ENCODE data around the gene RPL6.
"Not testable (repeated sequence)": the region's sequence is repeated elsewhere in the genome, so short reads cannot be mapped to it uniquely, and the experiment has no call there.

The RPL6 gene

DNA sequence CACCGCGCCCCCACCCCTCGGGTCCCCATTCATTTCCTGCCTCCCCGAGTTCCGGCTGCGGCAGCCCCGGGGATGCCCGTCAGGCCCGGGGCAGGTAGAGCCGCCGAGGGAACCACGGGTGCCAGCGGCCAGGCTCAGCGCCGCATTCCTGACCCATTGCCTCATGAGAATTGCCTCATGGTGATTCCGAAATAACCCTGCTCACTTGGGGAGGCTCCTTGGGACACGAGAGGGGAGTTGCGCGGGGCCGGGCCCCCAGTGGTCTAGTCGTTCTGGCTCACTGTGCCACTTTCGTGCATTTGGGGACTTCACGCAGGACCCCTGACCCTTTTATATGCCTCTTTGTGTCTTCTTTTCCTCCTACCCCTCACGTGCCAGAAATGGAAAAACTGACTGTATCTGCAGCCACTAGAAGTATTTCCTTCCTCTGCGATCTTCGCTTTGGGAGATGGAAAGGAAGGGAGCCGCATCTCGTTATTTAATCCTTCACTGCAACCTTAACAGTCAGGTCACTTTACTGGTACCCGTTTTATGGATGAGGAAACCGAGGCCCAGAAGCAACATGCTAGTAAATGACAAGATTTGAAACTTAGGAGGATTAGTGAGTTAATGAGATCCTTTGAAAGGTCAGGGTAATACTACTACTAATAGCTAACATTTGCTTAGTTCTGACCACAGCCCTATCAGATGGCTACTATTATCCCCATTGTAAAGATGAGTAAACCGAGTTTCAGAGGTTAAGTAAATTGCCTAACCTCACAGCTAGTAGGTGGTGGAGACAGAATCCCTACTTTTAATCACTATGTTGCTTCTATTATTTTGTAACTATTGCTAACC is 10.1 kb upstream of the RPL6 start:
- DNase-seq, result no peak

DNA sequence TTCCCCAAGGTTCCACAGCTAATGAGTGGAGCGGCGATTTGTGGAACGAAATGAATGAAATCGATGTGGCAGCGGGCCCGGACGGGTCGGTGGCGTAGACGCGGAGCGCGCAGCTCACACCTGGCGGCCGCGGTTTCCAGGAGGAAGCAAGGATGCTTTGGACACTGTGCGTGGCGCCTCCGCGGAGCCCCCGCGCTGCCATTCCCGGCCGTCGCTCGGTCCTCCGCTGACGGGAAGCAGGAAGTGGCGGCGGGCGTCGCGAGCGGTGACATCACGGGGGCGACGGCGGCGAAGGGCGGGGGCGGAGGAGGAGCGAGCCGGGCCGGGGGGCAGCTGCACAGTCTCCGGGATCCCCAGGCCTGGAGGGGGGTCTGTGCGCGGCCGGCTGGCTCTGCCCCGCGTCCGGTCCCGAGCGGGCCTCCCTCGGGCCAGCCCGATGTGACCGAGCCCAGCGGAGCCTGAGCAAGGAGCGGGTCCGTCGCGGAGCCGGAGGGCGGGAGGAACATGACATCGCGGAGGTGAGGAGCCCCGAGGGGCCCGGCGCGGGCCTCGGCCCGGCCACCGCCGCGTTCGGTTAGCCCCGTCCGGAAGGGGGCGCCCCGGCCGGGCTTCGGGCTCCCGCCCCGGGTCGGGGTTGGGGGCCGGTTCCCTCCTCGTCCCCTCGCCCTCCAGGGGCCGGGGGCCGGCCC is 9.3 kb upstream of the RPL6 start, which contains the start of gene PTPN11:
Gene PTPN11, plus strand, starts transcription at position 340 of the 689 bp plus-strand sequence. Its CDS starts 165 bp downstream, at position 505.
- peak; percentile 92 for DNase-seq

DNA sequence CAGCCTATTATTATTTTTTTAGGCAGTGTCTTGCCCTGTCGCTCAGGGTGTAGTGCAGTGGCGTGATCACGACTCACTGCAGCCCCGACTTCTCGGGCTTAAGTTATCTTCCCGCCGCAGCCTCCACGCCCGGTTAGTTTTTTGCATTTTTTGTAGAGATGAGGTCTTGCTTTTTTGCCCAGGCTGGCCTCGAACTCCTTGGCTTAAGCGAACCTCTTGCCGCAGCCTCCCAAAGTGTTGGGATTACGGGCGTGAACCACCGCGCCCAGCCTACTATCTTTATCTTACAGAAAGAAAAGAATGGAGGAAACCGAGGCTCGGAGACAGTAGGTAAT is 8.8 kb upstream of the RPL6 start:
- DNase-seq, result no peak

DNA sequence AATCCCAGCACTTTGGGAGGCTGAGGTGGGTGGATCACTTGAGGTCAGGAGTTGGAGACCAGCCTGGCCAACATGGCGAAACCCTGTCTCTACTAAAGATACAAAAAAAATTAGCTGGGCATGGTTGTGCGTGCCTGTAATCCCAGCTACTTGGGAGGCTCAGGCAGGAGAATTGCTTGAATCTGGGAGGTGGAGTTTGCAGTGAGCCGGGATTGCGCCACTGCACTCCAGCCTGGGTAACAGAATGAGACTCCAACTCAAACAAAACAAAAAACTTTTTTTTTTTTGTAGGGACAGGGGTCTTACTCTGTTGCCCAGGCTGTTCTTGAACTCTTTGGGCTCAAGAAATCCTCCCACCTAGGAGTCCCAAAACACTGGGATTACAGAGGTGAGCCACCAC is 6.1 kb upstream of the RPL6 start:
- DNase-seq, result not testable (repeated sequence)

- DNase-seq, result no peak
Measured at GRCh38 chr12:112413855-112414625, 4.6 kb upstream of the RPL6 start.

DNA sequence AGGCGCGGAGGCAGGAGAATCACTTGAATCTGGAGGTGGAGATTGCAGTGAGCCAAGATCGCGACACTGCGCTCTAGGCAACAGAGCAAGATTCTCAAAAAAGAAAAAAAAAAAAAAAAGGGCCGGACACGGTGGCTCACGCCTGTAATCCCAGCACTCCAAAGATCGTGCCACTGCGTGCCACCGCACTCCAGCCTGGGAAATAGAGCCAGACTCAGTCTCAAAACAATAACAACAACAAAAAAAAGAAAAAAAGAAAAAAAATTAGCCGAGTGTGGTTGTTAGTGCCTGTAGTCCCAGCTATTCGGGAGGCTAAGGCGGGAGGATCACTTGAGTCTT is 470 bp upstream of the RPL6 start:
- no peak for DNase-seq

DNA sequence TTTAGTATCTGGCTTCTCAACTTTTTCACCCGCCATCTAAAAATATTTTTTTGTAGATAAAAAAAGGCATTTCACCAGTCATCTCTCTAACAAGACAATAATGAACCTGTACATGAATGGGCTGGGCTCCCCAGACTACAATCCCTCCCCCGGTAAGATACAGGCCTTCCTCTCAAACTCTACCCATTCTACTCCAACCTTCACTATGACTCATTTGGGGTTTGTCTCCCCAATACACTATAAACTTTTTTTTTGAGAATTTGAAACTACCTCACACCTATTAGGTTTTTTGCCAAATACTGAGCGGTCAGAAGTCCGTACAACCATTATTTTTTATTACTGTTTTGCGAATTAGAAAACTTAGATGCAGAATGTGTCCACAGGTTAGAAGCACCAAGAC is 784 bp downstream of the RPL6 start:
- no peak for DNase-seq

- not testable (repeated sequence) for DNase-seq
Measured at GRCh38 chr12:112407683-112408082, 1.7 kb downstream of the RPL6 start.

GRCh38 chr12:112406519-112407488 is 2.6 kb downstream of the RPL6 start:
- no peak for DNase-seq

DNA sequence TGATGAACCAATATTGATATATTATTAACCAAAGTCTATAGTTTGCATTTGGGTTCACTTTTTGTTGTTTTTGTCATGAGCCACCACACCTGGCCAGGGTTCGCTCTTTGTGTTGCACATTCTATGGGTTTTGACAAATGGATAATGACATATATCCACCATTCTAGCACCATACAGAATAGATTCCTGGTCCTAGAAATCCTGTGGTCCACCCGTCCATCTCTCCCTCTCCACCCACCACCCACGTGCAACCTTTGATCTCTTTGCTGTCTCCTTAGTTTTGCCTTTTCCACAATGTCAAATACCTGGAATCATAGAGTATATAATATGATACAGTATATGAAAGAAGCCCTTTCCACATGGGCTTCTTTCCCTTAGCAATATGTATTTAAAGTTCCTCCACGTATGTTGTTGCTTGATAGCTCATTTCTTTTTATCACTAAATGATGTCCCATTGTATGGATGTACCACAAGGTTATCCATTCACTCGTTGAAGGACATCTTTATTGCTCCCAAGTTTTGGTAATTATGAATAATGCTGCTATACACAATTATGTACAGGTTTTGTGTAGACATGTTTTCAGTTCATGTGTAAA is 7.4 kb downstream of the RPL6 start:
- no peak for DNase-seq

DNA sequence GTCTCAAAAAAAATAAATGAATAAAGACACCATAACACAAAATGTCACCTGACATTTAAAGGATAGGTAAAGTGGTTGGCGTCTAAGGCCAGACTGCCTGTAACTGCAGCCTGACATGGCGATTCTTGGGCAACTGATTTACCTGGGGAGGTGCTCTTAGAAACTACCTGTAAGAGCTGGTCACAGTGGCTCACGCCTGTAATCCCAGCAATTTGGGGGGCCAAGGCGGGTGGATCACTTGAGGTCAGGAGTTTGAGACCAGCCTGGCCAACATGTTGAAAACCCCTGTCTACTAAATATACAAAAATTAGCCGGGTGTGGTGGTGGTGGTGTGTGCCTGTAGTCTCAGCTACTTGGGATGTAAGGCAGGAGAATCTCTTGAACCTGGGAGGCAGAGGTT is 8.4 kb downstream of the RPL6 start:
- no peak for DNase-seq

DNA sequence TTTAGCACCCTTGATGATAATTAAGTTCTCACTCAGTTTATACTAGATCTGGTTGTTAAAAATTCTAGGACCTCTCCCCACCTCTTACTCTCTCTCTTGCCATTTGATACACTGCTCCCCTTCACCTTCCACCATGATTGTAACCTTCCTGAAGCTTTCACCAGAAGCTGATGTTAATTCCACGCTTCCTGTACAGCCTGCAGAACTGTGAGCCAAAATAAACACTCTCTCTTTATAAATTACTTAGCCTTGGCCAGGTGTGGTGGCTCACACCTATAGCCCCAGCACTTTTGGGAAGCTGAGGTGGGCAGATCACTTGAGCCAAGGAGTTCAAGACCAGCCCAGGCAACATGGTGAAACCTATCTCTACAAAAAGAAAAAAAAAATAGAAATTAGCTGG is 16.1 kb downstream of the RPL6 start:
- no peak for DNase-seq

DNA sequence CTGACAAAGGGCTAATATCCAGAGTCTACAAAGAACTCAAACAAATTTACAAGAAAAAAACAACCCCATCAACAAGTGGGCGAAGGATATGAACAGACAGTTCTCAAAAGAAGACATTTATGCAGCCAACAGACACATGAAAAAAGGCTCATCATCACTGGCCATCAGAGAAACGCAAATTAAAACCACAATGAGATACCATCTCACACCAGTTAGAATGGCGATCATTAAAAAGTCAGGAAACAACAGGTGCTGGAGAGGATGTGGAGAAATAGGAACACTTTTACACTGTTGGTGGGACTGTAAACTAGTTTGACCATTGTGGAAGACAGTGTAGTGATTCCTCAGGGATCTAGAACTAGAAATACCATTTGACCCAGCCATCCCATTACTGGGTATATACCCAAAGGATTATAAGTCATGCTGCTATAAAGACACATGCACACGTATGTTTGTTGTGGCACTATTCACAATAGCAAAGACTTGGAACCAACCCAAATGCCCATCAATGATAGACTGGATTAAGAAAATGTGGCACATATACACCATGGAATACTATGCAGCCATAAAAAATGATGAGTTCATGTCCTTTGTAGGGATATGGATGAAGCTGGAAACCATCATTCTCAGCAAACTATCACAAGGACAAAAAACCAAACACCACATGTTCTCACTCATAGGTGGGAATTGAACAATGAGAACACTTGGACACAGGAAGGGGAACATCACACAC is 19.3 kb downstream of the RPL6 start:
- not testable (repeated sequence) for DNase-seq

GRCh38 chr12:112389228-112389627 is 20.2 kb downstream of the RPL6 start:
- no peak for DNase-seq

GRCh38 chr12:112386726-112387125 is 22.7 kb downstream of the RPL6 start:
- no peak for DNase-seq

DNA sequence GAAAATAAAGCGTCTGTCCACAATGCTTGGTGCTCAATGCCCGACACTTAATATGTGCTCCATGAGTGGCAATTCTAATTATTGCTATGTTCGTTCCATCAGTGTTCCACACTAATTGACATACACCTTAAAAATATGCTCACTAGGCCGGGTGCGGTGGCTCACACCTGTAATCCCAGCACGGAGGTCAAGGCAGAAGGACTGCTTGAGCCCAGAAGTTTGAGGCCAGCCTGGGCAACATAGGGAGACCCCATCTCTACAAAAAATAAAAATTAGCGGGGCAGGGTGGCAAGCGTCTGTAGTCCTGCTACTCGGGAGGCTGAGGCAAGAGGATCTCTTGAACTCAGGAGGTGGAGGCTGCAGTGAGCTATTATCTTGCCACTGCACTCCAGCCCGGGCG is 26.5 kb downstream of the RPL6 start:
- DNase-seq, result no peak

DNA sequence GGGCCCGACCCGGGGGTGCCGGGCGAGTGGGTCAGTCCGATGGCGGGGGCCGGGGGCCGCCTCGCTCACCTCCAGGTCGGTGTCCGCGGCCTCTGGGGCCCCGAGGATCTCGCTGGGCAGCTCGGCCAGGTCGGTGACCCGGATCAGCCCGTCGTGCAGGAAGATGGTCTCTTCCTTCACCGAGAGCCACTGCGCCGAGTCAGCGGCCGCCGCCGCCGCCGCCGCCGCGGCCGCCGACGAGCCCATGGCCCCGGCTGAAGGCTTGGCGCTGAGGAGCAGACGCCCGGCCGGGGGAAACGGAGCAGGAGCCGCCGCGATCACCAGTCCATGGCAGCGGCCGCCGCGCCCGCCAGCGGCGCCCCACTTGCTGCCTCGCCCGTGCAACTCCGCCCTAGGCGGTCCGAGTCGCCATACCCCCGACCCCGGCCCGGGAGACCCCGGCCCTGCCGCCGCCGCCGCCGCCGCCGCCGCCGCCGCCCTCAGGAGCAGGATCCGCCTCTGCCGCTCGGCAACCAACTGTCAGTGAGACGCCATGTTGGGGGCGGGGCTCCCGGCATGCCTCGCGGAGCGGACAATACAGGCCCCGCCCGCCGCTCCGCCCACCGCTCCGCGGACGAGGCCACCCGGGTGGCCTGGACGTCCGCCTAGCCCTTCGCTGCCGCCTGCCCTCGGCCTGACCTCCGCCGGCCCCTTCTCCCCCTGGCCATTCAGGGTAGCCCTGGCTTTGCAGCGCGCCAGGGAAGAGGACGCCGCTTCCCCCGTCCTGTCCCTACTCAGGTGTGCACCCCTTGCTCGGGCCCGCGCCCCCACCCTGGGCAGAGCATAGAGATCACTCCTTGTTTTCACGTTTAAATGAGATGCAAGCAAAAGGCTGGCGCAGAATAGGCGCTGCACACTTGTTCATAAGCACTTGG is 27.3 kb downstream of the RPL6 start, which contains the start of gene HECTD4:
Gene HECTD4, minus strand, starts transcription at position 549 of the 914 bp plus-strand sequence. Its CDS starts 303 bp downstream, at position 246.
- DNase-seq, result peak; percentile 97

GRCh38 chr12:112381406-112381882 is 28.0 kb downstream of the RPL6 start:
- DNase-seq, result peak; percentile 35

DNA sequence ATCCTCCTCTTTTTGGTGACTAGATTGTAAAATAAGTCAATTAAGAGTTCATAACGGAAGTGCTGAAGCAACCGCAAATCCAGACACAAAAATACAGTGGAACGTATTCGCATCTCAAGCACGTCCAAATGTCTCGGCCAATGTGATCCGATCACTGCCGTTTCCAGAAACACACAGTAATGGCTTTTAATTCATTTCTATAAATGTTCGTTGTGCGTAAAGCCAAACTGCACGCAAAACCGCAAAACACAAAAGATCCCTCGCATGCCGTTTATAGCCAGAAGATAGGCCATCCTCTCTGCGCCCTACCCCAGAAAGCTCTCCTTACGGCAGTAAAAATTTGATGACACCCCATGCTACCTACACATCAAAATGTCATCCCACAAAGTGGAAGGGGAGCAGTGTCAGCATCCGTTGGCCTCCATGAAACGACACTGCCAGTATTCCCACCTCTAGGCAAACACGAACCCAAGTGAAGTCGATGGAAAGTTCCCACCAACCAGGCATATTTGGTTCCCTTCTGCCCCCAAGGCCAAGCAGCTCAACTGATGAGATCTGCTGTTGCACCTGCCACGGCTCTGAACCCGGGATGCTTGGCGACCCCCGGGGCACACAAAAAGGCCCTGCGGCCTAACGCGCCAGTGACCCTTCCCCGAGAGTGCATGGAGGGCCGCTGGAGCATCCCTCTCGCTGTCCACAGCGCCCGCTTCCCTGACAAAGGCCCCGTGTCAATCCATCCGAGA is 28.6 kb downstream of the RPL6 start:
- DNase-seq, result no peak
